ENCODE measurements around the gene SNAP91.

DNA sequence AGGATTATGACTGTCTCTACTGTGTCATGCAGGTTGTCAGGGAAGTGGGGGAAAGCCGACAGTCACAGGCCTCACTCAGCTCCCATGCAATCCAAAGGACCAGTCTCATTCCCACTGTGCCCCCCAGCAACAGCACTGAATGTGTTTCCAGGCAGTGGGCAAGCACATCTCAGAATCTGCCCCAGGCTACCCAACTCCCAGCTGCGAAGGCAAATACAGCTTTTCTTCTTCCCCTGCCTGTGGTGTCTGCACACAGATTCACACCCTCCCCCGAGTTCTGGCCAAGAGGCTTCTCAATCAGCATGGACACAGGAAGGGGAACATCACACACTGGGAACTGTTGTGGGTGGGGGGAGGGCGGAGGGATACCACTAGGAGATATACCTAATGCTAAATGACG lies 75.3 kb downstream of the SNAP91 start:
- TF ChIP-seq CTCF (IDR thresholded peaks at IDR 0.05) (no peak), POLR2A (IDR thresholded peaks at IDR 0.05) (no peak)

Data from testis (tissue), 2 donors.